Activated naive CD8-positive, alpha-beta T cell treated with anti-CD3 and anti-CD28 coated beads, Interleukin-2, amount 50 U/mL, for 16 hours (primary cell): Measurements from ENCODE around the gene PLXDC2.

Experiments
- DNase-seq: peaks from one replicate; pipeline ENCODE4 v3.0.0-alpha.2; 2020; ENCODE audit warnings: low read depth, low spot score

PLXDC2 gene

DNA sequence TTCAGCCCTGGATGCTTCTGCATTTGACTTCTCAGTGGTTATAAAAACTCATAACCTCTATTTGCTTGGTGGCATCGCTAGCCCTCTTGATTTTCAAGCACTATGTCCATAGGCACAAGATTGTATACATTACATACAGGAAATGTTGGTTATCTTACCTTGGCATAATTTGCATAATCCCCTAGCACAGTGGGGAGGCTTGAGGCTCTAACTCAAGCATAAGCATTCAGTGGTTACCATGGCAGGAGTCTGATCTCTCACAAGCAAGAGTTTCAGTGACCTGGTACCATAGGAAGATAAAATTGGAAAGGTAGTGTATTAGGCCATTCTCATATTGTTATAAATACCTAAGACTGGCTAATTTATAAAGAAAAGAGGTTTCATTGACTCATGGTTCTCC, 121.8 kb downstream of the PLXDC2 start:
- no peak for DNase-seq

DNA sequence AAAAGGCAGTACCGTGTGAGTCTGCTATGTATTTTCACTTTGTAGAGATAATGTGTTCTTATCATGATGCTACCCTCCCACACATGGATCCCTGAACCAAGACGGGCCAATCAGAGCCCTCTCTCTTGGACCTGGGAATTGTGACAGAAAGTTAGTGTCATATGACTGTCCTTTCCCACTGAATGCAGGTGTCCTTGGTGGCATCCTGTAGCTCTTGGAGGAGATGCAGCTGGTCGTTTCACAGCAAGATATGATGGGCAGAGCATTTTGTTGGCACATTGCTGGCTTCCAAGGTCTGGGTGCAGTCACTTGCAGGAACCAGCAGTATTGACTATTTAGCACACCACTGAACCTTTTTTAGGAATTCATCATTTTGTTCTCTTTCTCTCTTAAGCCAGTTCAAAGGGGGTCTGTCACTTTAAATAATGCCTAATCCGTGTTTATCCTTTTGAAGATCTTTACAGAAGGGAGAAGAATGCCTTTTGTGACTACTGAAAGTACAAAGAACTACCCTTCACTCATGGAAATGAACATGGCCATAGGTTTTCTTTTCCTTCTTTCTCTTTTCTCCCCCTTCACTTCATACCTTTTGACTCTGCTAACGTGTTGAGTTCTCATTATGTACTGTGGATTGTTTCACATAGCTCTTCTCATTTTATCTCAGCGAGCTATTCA, 125.1 kb downstream of the PLXDC2 start:
- no peak for DNase-seq

DNA sequence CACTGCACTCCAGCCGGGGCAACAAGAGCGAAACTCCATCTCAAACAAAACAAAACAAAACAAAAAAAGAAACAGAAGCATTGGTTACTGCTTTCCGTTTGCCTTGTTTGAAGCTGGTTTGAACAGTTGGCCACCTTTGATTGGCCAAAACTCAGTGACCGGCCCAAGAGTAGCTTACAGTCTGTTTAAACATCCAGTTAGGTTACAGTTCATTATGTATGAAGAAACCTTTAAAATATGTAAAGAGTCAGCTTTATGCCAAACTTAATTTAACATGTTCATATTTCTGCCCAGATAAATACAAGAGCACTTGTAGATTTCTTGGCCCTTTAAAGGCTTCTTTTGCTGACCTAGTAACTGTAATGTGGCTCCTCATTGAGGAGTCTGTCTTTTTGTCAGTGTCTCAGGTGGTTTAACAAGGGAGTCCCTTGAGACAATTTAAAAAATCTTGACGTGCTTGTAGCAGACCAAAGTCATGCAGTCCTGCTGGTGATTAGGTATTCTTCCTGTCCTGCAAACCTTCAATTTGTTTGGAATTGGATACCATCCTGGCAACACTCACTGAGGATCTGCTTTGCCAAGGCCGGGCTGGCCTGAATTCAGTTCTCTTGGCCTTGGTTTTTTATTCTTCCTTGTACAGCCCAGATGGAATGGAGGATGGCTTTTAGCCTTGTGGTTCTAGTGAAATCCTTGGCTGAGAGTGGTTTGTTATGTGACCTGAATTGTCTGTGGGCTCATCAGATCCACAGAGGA, 128.9 kb downstream of the PLXDC2 start:
- no peak for DNase-seq

DNA sequence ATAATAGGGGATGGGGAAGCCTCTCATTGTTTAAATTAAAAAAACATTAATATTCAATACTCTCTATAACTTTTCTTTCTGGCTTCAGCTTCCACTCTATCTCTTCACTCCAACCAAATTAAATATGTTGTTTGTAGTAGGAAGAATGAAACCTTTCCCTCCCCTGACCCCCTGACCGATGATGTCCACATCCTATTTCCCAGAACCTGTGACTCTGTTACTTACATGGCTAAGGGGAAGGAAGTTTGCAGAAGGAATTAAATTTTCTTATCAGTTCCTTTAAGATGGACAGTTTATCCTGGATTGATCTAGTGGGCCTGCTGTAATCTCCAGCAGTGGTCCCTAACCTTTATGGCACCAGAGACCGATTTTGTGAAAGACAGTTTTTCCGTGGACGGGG, 130.0 kb downstream of the PLXDC2 start:
- no peak for DNase-seq

DNA sequence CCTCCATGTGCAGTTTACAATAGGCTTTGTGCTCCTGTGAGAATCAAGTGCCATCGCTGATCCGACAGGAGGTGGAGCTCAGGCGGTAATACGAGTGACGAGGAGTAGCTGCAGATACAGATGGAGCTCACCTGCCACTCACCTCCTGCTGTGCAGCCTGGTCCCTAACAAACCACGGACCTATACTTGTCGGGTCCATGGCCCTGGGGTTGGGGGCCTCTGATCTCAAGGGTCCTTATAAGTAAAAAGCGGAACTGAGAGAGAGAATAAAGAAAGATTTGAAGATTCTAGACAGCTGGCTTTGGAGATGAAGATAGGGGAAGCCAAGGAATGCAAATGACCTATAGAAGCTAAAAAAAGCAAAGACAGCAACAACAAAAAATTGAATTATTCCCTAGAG, 130.6 kb downstream of the PLXDC2 start:
- no peak for DNase-seq

DNA sequence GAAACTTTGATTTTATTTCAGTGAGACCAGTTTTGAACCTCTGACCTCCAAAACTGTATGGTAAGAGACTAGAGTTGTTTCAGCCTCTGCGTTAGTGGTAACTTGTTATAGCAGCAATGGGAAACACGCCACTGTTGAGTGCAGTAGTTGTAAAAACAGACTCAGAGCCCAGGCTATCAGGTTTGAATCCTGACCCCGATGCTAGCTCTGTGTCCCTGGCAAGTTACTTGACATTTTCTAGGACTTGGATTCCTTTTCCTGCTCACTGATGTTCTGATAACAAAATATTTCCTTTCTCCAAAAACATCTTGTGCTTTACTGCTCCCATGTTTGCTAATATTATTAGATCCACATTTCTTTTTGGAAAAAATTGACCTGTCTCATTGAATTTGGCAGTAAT, 131.0 kb downstream of the PLXDC2 start:
- DNase-seq: no peak

DNA sequence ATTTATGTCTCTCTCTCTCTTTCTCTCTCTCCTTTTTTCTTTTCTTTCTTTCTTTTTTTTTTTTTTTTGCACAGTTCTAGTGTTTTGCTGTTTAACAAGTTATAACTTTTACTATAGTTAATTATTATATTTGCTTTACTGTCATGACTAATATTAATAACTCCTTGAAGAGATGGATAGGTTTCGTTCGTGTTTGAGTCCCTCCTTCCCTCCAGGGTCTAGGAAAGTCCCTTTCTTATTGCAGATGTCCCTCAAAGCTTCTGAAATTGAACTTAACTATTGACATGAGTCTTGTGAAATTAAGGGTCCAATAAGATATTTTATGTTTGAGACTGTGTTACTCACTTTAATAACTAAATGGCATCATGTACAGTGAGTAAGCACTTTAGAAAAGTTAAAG, 131.4 kb downstream of the PLXDC2 start:
- no peak for DNase-seq

DNA sequence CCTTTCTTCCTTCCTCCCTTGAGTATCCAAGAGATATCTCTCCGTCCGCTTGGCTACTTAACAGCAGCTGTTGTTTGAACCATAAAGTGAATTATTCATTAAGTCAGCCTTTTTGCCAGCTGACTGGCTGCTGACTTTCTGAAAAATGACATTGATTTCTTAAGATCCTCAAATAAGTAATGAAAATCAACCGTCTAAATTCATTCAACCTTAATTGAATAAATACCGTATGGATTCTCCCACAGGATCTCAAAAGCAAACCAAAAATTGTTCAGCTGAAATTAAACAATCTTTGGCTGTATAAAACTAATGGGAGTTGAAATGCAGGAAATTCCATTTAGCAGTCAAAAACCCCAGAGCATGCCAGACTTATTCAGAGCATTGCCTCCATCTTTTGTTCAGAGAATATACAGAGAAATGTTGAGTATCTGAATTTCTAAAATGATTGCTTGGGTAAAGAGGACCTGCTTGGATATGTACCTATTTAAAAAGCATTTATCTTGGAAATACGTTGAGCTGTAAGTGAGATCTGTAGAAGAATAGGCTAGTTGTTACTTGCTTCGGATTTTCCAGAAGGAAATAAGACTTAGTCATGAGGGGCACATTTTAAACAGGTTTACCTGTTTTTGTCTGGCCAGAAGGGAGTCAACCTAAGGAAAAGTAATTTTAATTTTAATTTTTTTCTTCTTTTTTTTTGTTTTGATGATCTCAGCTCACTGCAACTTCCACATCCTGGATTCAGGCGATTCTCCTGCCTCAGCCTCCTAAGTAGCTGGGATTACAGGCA, 136.2 kb downstream of the PLXDC2 start:
- DNase-seq: no peak

DNA sequence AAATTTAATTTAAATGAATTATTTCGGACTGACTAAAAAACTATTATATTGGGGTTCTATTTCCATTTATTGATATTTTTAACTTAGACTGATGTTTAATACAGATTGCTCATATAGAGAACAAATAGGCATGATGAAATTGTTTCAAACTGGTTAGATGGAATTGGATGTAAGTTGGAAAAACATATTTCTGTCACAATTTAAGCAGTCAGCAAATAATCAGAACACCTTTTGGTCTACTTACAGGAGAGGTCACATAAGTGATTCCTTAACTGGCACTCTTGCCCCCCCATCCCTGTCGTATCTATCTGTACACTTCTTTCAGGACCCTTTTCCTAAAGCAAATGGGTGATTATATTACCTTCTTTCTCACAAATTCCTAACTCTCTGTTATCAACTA, 138.4 kb downstream of the PLXDC2 start:
- DNase-seq: no peak

DNA sequence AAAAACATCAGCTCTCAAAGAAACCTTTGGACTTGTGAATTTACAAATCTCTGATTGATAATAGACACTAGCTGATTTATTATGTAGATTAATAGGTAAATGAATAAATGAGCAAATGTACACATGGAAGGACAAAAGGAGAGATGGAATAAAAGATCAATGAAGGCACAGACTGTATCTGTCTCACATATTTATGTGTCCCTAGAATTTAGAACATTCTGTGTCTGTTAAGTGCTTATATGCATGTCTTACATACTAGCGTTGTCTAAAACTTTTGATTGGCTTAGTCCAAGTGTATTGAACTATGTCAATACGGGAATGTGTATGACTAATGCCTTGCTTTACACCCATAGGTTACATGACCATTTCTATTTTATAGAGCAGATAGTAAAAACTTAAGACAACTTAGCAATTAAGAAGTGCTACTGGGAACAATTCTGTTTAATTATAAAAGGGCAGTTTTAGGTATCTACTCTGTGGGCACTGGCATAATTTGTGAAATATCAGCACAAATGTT, 140.3 kb downstream of the PLXDC2 start:
- no peak for DNase-seq

DNA sequence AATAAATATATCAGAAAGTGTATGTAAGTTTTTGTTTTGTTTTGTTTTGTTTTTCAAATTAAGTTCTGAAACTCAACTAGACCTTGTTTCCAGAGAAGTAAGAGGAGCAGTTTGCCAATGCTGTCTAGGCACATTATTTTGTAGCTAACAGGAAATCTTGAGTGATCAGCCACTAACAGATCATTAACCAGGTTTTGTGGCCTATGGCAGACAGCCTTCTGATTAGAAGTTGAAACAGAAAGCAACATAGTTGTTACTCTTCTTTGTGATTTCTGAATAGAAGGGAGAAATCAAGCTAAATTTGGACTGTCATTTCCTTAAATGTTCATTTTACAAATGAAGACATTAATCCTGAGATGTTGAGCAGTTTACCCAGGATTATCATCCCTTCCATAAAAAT, 142.6 kb downstream of the PLXDC2 start:
- DNase-seq: no peak

DNA sequence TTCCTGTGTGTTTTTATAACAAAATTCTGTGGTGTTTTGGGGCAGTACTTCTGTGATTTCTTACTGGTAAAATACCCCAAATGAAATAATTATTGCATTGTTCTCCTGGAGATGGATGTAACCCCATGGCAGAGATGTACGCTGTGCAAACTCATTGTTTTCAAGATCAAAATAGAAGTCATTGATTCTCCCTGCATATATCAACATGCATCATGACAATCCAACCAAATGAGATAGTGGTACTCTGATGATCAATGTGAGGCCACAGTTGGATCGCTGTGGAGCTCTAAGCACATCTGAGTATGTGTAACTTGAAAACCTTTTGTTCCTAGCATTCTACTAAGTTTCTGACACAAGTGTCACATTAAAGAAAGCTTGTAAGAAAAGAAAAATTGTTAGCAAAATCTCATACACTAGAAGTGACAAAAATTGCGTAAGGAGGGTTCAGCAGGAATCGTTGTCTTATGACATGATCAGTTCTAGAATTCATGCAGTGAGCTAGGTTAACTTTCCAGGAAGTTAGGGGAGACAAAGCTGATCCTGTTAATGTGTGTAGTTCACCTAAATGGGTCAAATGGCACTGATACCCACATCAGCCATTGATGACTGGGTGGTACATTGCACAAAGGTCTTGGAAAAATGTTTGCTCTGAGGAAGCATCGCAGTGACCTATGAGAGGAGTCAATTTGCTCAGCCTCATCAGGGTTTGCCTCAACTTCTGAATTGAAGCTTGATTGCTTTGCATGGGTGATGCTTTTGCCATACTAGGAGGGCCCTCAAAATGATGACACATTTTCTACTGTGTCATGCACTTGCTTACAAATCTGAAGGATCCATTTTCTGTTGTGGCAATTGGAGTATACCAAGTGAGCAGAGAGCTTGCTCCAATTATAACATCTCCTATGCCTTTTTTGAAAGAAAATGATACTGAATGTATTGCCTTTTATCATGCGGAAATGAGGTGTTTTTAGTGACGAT, 145.1 kb downstream of the PLXDC2 start:
- no peak for DNase-seq

DNA sequence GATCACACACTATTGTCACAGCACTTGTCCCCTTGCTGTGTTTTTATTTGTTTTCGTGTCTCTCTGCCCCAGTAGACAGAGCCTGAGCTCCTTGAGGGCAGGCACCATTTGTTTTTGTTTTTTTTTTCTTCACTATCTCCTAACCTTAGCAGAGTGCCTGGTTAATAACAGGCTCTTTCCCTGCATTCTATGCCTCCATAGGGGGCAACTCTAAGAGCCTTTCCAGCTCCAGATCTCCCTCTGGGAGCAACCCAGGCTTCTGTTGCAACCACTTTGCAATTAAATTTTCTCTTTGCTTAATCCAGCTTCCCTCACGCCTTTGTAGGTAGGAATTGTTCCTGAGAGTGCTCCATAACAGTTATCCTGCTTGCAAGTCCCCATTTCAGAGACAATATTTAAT, 148.4 kb downstream of the PLXDC2 start:
- no peak for DNase-seq

DNA sequence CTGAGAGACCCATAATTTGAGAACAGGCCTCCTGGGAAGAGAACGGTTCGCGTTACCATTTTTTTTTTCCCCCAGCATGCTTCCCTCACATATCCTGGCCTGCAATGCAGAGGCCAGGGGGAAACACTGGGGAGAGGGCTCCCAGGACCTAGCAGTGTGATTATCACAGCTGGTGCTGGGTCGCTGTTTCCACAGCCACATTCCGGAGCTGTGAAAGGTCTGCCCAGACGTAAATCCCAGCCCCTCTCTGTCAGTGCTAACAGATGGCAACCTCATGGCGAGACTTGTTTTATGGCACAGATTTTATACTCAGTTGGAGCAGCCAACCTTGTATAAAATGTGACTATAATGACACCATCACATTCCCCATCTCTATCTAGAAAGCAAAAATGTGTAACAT, 150.5 kb downstream of the PLXDC2 start:
- DNase-seq: no peak

DNA sequence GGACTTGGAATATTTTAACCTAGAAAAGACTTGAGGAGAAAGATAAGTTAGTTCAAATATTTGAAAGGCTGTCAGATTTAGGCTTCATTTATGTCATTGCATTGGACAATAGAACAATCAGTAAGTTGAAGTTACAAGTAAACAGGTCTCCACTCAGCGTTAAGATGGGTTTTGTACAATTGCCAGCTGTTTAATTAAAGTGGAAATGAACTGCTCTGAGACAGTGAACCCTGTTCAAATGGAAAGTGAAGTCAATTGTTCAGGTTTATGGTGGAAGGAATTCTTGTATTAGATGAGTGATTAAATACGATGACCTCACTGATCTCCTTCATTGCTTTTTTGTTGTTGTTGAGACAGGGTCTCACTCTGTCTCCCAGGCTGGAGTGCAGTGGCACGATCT, 151.7 kb downstream of the PLXDC2 start:
- DNase-seq: no peak

DNA sequence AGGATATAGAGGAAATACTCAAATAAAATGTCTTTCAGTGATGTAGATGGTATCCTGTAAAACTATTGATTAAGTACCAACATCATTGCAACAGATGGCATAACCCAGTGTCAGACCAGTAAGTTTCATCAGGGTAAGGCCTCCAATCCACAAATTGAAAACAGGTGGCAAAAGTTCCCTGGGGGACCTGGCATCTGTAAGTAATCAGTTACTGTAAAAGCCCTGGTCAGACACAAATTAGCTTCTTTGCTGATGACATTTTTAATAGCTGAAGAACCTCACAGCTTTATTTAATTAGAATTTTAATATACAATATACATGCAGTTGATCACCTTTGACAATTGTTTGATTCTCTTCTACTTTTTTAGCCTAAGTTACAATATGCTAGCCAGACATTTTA, 152.5 kb downstream of the PLXDC2 start:
- DNase-seq: no peak

DNA sequence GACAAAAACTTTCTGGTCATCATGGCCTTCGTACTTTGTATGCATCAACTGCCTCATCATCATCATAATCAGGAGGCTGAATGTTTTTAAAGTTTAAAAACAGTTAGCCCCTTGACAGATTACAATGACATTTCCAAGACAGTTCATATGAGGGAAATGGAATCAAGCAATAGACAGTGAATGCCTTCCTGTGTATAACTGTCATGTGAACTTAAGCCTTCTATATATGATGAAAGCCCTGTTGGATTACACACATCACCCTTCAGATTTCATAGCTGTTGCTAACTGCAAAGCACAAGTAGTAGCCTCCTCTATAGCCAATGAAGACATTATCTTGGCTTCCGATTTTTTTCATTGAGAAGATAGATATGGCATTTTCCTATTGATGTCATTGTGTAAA, 154.0 kb downstream of the PLXDC2 start:
- DNase-seq: no peak

DNA sequence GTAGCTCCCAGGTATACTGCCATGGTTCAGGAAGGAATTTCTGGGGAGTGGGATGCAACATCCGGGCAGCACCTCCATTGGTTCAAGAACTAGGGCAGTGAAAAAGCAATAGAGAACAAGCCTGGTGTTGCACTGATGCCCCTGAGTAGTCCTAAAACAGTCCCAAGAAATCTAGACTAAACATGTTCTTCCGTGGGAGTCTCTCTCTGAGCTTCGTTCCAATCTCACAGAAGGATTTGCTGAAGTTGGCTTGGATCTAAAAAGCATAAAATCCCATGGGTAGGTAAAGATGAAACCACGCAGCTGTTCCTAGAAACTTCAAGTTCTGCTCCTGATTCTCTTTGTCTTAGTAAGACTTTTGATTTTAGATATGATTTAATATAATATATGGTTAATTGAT, 154.5 kb downstream of the PLXDC2 start:
- DNase-seq: no peak

DNA sequence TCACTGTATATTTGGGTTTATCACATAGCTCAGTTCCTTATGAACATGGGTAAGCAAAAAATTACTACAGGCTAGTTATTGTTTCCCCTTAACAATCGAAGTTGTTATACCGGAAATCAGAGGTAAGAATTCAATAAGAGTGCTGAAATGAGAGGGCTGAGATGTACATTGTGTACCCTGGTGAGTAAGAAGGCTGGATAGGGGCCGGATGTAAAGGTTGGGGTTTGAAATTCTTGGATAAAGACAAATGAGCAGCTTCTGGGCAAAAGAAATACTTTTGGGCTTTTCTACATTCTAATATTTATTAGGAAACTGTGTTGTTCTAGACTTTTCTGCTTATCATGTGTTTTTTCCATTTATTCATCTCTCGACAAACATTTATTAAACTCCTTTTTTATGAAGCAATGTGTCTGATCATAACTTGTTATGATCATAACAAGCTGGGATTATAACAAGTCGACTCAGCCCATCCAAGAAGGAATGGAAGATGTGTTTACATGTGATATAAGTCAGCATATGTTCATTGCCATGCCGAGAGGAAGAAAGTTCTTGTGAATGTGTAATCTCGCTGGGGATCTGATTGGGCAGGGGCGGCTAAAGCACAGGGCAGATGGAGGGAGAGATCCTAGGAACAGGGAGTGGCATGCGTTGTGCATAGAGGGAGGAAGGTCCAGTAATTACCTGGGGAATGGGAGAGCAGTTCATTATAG, 155.3 kb downstream of the PLXDC2 start:
- no peak for DNase-seq

DNA sequence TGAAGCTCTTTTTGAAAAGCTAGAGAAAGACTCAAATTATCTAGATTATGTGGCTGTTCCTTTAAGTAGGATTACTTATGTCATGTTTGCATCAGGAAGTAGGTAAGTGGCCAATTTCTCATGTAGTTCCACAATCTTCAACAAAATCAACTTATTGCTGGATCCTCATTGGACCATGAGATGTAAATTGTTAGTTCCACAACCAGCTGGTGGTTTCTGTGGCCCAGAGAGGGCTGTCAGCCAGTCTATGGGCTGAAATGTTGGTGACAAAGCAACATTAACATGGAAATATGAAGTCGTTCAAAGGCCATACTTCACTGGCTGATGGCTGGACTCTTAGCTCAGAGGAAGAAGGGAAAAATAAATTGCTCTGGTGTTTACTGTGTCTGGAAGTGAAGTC, 157.9 kb downstream of the PLXDC2 start:
- DNase-seq: no peak

DNA sequence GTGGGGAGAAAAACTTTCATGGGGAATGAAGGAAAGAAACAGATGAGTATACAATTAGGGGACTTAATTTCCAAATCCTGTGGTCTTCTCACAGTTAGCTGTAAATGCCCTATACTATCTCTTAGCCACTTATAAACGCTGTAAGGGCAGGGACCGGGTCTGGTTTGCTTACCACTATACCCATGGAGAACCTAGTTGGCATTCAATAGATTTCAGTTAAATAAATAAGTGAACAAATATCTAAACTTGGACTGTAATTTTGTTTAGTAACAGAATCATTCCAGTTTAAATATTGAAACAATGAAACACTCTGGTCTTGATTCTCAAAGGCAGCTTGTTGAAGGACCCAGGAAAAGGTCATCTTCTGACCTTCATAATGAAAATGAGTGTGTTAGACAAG, 158.3 kb downstream of the PLXDC2 start:
- no peak for DNase-seq
